Colonic mucosa (tissue), 4 donors: ENCODE measurements around the gene CCDC167. TPM values are rescaled to one million over a fixed set of nuclear protein-coding genes. Genes with fewer than 3 reads are reported as not detected.

Source experiments
- DNase-seq: peaks from one replicate; pipeline ENCODE4 v3.0.0-alpha.2; 2020
- H3K27ac ChIP-seq: fragments of 200-600 bp; one replicate; pipeline ENCODE4 v1.8.0; 2021
- H3K27me3 ChIP-seq: fragments of 200-600 bp; one replicate; pipeline ENCODE4 v1.8.0; 2021
- H3K36me3 ChIP-seq: fragments of 200-600 bp; one replicate; pipeline ENCODE4 v1.8.0; 2021
- H3K4me1 ChIP-seq: fragments of 200-600 bp; one replicate; pipeline ENCODE4 v1.8.0; 2021; ENCODE audit warnings: mild to moderate bottlenecking
- H3K4me3 ChIP-seq: fragments of 200-600 bp; one replicate; pipeline ENCODE4 v1.8.0; 2021
- H3K9ac ChIP-seq, 2 donors: one replicate each; pipeline ENCODE4 v1.7.0; 2013; ENCODE audit warnings: control low read depth in 2 of 2, low read depth in 2 of 2, low read length in 2 of 2
- H3K9me3 ChIP-seq: fragments of 200-600 bp; one replicate; pipeline ENCODE4 v1.8.0; 2021
- CTCF ChIP-seq: fragments of 200-600 bp; IDR thresholded peaks from one replicate; pipeline ENCODE4 v1.8.0; 2022; ENCODE audit warnings: antibody characterized with exemption, mild to moderate bottlenecking
- intact Hi-C: fragments of 100-400 bp; cut with DNase I; formaldehyde crosslinking; loops from one replicate; pipeline ENCODE4 v1.14.1; 2022
- total RNA-seq, 2 donors: library from RNA; stranded (reverse); fragmentation: NEBNext Ultra II Directional in 1 of 2; extraction: Animal tissue kit (Norgen Biotek cat#: 25700) in 1 of 2; gene quantifications; one replicate each; pipeline ENCODE4 v1.2.1, GENCODE V29; 2021
- donor health status: healthy.
- donor health status: DM: no; HTN: no; CAD: no.
- donor health status: DM: no; HTN: no; CAD: no.

CCDC167 gene
- total RNA-seq, 2 donors from 2014 or later = 11.8 to 31.8 TPM

DNA sequence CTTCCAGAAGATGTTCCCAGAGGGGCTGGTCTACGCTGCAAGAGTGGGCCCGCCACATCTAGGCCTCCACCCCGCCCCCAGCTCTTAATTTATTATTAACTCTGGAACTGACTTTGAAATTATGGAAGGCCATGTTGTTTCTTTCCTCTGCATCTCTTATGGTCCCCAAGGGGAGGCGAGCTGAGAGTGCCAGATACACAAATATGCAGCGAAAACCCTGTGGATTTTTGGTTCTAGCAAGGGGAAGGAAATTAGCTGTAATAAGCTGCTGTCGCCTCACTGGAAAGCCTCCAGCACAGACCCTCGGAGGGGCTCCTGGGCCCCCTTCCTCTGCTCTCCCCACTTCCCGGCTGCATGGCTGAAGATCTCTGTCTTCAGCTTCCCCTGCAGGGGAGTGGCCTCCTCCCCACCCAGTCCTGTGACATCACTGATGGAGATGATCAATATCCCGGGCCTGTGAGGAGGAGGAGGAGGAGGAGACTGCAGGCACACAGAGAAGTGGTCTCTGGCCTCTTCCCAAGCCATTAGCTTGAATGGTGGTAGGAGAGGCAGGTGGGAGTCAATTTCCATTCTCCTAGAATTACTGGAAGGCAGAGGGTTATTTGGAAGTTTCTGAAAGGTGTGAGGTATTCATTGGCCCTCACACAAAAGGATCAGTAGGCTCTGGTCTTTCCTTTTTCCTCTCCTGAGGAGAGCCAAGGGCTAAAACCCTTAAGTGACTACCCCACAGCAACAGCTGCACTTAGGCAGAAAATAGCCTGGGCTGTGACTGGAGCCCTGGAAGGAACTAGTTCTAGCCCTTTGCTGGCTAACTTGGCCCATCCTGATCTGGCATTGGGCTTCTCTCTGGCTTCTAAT, 39.7 kb upstream of the CCDC167 start:
- H3K27ac ChIP-seq = no peak overlapping the region
- H3K4me1 ChIP-seq = no peaks in the 10 kb centered on the region
- H3K4me3 ChIP-seq = no peak overlapping the region
- intact Hi-C loops = no loop called here
- no peak for DNase-seq
- peaks cover 25% of the 10 kb centered on the region for H3K27me3 ChIP-seq
- no peak overlapping the region for H3K9ac ChIP-seq
- no peaks in the 10 kb centered on the region for H3K9me3 ChIP-seq
- no peaks in the 10 kb centered on the region for H3K36me3 ChIP-seq
- TF ChIP-seq CTCF = no peak

GRCh38 chr6:37538107-37538506, 38.4 kb upstream of the CCDC167 start:
- H3K27ac ChIP-seq = no peak overlapping the region
- intact Hi-C loops = no loop called here
- H3K4me3 ChIP-seq = no peak overlapping the region
- no peaks in the 10 kb centered on the region for H3K4me1 ChIP-seq
- TF ChIP-seq CTCF = no peak
- no peaks in the 10 kb centered on the region for H3K9me3 ChIP-seq
- no peak for DNase-seq
- H3K36me3 ChIP-seq = no peaks in the 10 kb centered on the region
- no peak overlapping the region for H3K9ac ChIP-seq
- peaks cover 28% of the 10 kb centered on the region for H3K27me3 ChIP-seq

DNA sequence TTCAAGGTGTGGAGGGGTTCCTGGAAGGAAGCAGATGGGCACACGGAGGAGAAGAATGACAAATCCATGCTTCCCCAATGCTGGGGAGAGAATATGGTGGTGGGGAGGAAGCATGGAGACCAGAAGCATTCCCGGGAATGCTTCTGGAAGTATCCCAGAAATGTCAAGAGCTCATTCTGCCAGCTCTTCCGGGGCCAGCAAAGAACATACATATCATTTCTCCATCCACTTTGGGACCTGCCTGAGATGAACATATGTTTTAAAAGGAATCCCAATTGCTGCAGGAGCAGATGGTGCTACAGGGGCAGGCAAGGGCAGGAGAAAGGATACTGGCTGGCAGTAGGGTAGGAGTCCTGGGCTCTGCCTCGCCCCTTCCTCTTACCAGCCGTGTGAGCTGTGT, 37.9 kb upstream of the CCDC167 start:
- no peak for TF ChIP-seq CTCF
- intact Hi-C loops = no loop called here
- H3K36me3 ChIP-seq = no peaks in the 10 kb centered on the region
- no peak overlapping the region for H3K9ac ChIP-seq
- peaks cover 28% of the 10 kb centered on the region for H3K27me3 ChIP-seq
- H3K27ac ChIP-seq = no peak overlapping the region
- no peak for DNase-seq
- H3K9me3 ChIP-seq = no peaks in the 10 kb centered on the region
- H3K4me1 ChIP-seq = no peaks in the 10 kb centered on the region
- no peak overlapping the region for H3K4me3 ChIP-seq

GRCh38 chr6:37536491-37537190, 36.9 kb upstream of the CCDC167 start:
- peaks cover 28% of the 10 kb centered on the region for H3K27me3 ChIP-seq
- H3K9me3 ChIP-seq = no peaks in the 10 kb centered on the region
- no peaks in the 10 kb centered on the region for H3K4me1 ChIP-seq

More at GRCh38 chr6:37536491-37537190, 36.9 kb upstream of the CCDC167 start:
- intact Hi-C loops = no loop called here
- DNase-seq = no peak
- no peak overlapping the region for H3K27ac ChIP-seq
- no peak for TF ChIP-seq CTCF
- no peak overlapping the region for H3K9ac ChIP-seq
- H3K4me3 ChIP-seq = no peak overlapping the region
- H3K36me3 ChIP-seq = no peaks in the 10 kb centered on the region
